Keratinocyte (primary cell): ENCODE measurements around the gene SPTBN1. TPM values are rescaled to one million over a fixed set of nuclear protein-coding genes. Genes with fewer than 3 reads are reported as not detected.

ENCODE experiments used
- DNase-seq: peaks from one replicate; pipeline ENCODE4 v3.0.0-alpha.2; 2011; ENCODE audit warnings: low read depth, missing footprints, low spot score
- FAIRE-seq: peaks from 2 replicates; lab custom pipeline; 2011; peaks lifted over from hg19 to GRCh38; lab: Jason Lieb, UNC
- H2AFZ ChIP-seq: 2 replicates; pipeline ENCODE4 v1.6.0; 2012; ENCODE audit warnings: low read length, control low read depth, inconsistent platforms; ENCODE audit not compliant: control insufficient read depth
- H3K27ac ChIP-seq: 2 replicates; pipeline ENCODE4 v1.5.1; 2011; ENCODE audit warnings: low read length; ENCODE audit not compliant: control insufficient read depth, insufficient read depth
- H3K27me3 ChIP-seq: 3 replicates; pipeline ENCODE4 v1.6.0; 2011; ENCODE audit warnings: low read length; ENCODE audit not compliant: control insufficient read depth, insufficient read depth; ENCODE audit errors: extremely low read depth
- H3K36me3 ChIP-seq, 2 experiments: 2 replicates in 1 of 2; 3 replicates in 1 of 2; pipeline ENCODE4 v1.5.1; 2011; ENCODE audit warnings: low read length in 2 of 2, mild to moderate bottlenecking in 1 of 2; ENCODE audit not compliant: control insufficient read depth in 2 of 2, insufficient read depth in 2 of 2; ENCODE audit errors: extremely low read depth in 1 of 2
- H3K4me1 ChIP-seq: 3 replicates; pipeline ENCODE4 v1.5.1; 2011; ENCODE audit warnings: low read length; ENCODE audit not compliant: control insufficient read depth, insufficient read depth; ENCODE audit errors: extremely low read depth
- H3K4me2 ChIP-seq: 3 replicates; pipeline ENCODE4 v1.6.0; 2011; ENCODE audit warnings: low read depth, low read length; ENCODE audit not compliant: control insufficient read depth, insufficient read depth; ENCODE audit errors: extremely low read depth
- H3K4me3 ChIP-seq, 3 experiments: fragments of 200-600 bp in 1 of 3; sonication (generic) in 1 of 3; 2 replicates in 2 of 3; 3 replicates in 1 of 3; pipeline ENCODE4 v1.5.1; 2011 to 2016; ENCODE audit warnings: low read length in 3 of 3, mild to moderate bottlenecking in 3 of 3, control low read depth in 2 of 3, inconsistent platforms in 1 of 3, low read depth in 1 of 3, mixed read lengths in 1 of 3, mixed run types in 1 of 3, moderate library complexity in 1 of 3; ENCODE audit not compliant: control insufficient read depth in 2 of 3, insufficient read depth in 2 of 3; ENCODE audit errors: extremely low read depth in 1 of 3
- H3K79me2 ChIP-seq: 2 replicates; pipeline ENCODE4 v1.6.0; 2012; ENCODE audit warnings: low read length; ENCODE audit not compliant: control insufficient read depth, insufficient read depth
- H3K9ac ChIP-seq: 3 replicates; pipeline ENCODE4 v1.6.0; 2011; ENCODE audit warnings: low read length; ENCODE audit not compliant: control insufficient read depth, insufficient read depth; ENCODE audit errors: extremely low read depth
- H3K9me1 ChIP-seq: 3 replicates; pipeline ENCODE4 v1.6.0; 2011; ENCODE audit warnings: low read length; ENCODE audit not compliant: control insufficient read depth, insufficient read depth; ENCODE audit errors: extremely low read depth
- H3K9me3 ChIP-seq: 2 replicates; pipeline ENCODE4 v1.5.1; 2012; ENCODE audit warnings: low read depth, low read length; ENCODE audit not compliant: control insufficient read depth
- H4K20me1 ChIP-seq: 3 replicates; pipeline ENCODE4 v1.6.0; 2011; ENCODE audit warnings: low read length; ENCODE audit not compliant: control insufficient read depth, insufficient read depth; ENCODE audit errors: extremely low read depth
- EZH2 ChIP-seq: IDR thresholded peaks from one replicate; pipeline ENCODE4 v1.6.1; 2012; ENCODE audit warnings: inconsistent platforms, mild to moderate bottlenecking, low read length, moderate library complexity
- dilution Hi-C: fragments of 300-500 bp; cut with MboI; formaldehyde crosslinking; loops from one replicate; pipeline ENCODE4 v1.7.0; 2020; ENCODE audit warnings: low sequenced_read_pairs; ENCODE audit not compliant: extremely low pct_ligation_motif_present
- polyA plus RNA-seq, 5 experiments: library from polyadenylated mRNA; depleted of rRNA in 3 of 5; stranded (reverse) in 3 of 5; stranded (forward) in 1 of 5; unstranded in 1 of 5; fragments of >200 nt; gene quantifications; 1 replicate in 1 of 5; 2 replicates in 3 of 5; 3 replicates in 1 of 5; pipeline versions ENCODE4 v1.2.1 to v1.2.3, GENCODE V29; 2011 to 2012; ENCODE audit warnings: missing spikeins in 2 of 5, low read depth in 1 of 5, low replicate concordance in 1 of 5
- TF ChIP-seq, protein P1 (sequence below), 3 experiments: IDR thresholded peaks in 1 of 3; conservative IDR thresholded peaks in 1 of 3; optimal IDR thresholded peaks in 1 of 3; 2 replicates in 2 of 3; 3 replicates in 1 of 3; pipeline versions ENCODE3 to v1.5.1; 2011; ENCODE audit warnings: low read length in 3 of 3, mild to moderate bottlenecking in 3 of 3, moderate library complexity in 2 of 3, control low read depth in 1 of 3, inconsistent platforms in 1 of 3; ENCODE audit not compliant: insufficient read depth in 2 of 3; ENCODE audit errors: extremely low read depth in 1 of 3

Gene SPTBN1
- polyA plus RNA-seq, 1 donor (not counting 4 experiments of a cell fraction or from before 2014, with no cell fraction given), result 40.0 TPM

DNA sequence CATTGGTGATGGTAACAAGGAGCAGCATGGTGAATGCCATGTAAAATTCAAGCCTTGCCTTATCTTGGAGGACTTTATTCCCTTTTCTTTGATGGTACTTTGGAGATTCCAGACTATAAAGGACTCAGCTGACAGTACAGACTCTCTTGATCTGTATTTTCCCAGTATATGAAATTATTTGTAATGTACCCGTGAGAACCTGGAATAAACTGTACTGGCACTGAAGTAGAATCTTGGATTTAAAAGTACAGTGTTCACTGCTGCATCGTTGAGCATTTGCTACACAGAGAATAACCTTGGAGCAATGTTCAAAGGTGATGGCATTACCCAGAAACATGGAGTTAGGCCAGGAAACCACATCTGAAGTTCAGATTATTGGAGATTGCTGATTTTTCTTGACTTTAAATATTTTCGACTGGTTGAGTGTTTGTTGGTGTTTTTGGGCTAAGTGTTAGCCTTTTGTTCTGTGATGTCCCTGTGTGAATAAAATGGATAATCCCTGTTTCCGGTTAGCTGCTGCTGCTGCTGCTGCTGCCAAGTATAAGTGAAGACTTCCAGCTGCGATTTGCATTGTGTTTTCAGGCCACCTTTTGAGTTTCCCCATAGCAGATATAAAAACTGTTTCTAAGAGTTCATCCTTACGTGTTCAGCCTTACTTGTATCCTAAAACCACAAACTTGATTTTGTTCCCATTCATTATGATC, 122.0 kb downstream of the SPTBN1 start:
- no peak overlapping the region for H2AFZ ChIP-seq
- peaks cover 50% of the 10 kb centered on the region for H3K4me1 ChIP-seq
- no peak for FAIRE-seq
- no peak overlapping the region for H3K4me2 ChIP-seq
- no peaks in the 10 kb centered on the region for H3K9me3 ChIP-seq
- no peak for DNase-seq
- TF ChIP-seq EZH2, result no peak
- TF ChIP-seq, protein P1, sequence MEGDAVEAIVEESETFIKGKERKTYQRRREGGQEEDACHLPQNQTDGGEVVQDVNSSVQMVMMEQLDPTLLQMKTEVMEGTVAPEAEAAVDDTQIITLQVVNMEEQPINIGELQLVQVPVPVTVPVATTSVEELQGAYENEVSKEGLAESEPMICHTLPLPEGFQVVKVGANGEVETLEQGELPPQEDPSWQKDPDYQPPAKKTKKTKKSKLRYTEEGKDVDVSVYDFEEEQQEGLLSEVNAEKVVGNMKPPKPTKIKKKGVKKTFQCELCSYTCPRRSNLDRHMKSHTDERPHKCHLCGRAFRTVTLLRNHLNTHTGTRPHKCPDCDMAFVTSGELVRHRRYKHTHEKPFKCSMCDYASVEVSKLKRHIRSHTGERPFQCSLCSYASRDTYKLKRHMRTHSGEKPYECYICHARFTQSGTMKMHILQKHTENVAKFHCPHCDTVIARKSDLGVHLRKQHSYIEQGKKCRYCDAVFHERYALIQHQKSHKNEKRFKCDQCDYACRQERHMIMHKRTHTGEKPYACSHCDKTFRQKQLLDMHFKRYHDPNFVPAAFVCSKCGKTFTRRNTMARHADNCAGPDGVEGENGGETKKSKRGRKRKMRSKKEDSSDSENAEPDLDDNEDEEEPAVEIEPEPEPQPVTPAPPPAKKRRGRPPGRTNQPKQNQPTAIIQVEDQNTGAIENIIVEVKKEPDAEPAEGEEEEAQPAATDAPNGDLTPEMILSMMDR (optimal IDR thresholded peaks at IDR 0.05 in 1 of 3, IDR thresholded peaks at IDR 0.05 in 1 of 3, conservative IDR thresholded peaks at IDR 0.05 in 1 of 3; ENCODE audit: extremely low read depth in 1 of 3, insufficient read depth in 2 of 3, low read length in 3 of 3), result no peak
- dilution Hi-C loops, result no loop called here
- peaks cover 6% of the 10 kb centered on the region for H3K9me1 ChIP-seq
- H3K27me3 ChIP-seq, result no peaks in the 10 kb centered on the region
- no peak overlapping the region for H3K9ac ChIP-seq
- peaks cover 80% of the 10 kb centered on the region for H3K79me2 ChIP-seq
- H3K36me3 ChIP-seq, result peaks cover 4 to 29% of the 10 kb centered on the region in 2 experiments
- no peak overlapping the region for H3K27ac ChIP-seq
- H4K20me1 ChIP-seq, result no peaks in the 10 kb centered on the region
- no peak overlapping the region for H3K4me3 ChIP-seq

DNA sequence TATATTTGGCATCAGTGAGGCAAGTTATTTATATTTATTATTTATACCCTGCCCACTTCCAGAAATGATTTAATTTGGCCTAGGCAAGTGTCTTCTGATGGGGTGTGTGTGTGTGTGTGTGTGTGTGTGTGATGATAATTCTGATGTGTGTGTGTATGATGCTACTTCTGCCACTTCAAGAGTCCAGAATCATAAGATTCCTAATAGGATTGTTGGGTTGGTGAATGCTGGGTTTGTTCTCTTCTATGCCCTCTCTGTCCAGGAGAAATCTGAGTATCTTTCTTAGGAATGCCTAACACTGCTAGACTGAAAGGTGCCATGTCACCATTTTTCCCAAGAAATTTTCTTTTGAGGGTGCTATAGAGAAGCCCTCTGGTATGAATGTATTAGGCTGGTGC, 122.5 kb downstream of the SPTBN1 start:
- Histone ChIP-seq H3K27me3 (no peaks in the 10 kb centered on the region), H3K27ac (no peak overlapping the region), H3K4me3 (no peak overlapping the region), H3K4me2 (no peak overlapping the region), H3K9ac (no peak overlapping the region), H3K79me2 (peaks cover 80% of the 10 kb centered on the region), H3K9me3 (no peaks in the 10 kb centered on the region), H3K4me1 (peaks cover 44% of the 10 kb centered on the region), H2AFZ (no peak overlapping the region), H3K9me1 (peaks cover 6% of the 10 kb centered on the region), H3K36me3 (peaks cover 3 to 29% of the 10 kb centered on the region in 2 experiments), H4K20me1 (no peaks in the 10 kb centered on the region)
- dilution Hi-C loops, result no loop called here
- TF ChIP-seq, protein P1 (optimal IDR thresholded peaks at IDR 0.05 in 1 of 3, IDR thresholded peaks at IDR 0.05 in 1 of 3, conservative IDR thresholded peaks at IDR 0.05 in 1 of 3; ENCODE audit: extremely low read depth in 1 of 3, insufficient read depth in 2 of 3, low read length in 3 of 3), result no peak
- TF ChIP-seq EZH2, result no peak
- FAIRE-seq (no peak), DNase-seq (no peak)
